GM12892 (cell line): ENCODE data around the gene OR4D2.

ENCODE experiments used
- POLR2A ChIP-seq: IDR thresholded peaks from 2 replicates; pipeline ENCODE4 v1.6.1; 2011; ENCODE audit warnings: low read depth, low read length, control low read depth
- POLR2AphosphoS5 ChIP-seq: IDR thresholded peaks from 2 replicates; pipeline ENCODE4 v1.6.1; 2011; ENCODE audit warnings: low read depth, low read length, control low read depth
- TAF1 ChIP-seq: IDR thresholded peaks from 2 replicates; pipeline ENCODE4 v1.6.1; 2011; ENCODE audit warnings: low read depth, mild to moderate bottlenecking, control low read depth, low read length, borderline replicate concordance

GRCh38 chr17:58141505-58141904, 25.3 kb upstream of the OR4D2 start:
- no peak for TF ChIP-seq TAF1
- no peak for TF ChIP-seq POLR2A
- TF ChIP-seq POLR2AphosphoS5 = no peak
